Mesodermal cell (in vitro differentiated cells): Measurements from ENCODE around the gene CDC34.

ENCODE experiments used
- H3K27ac ChIP-seq: 2 replicates; pipeline ENCODE4 v1.7.0; 2013; ENCODE audit warnings: mild to moderate bottlenecking, low read depth, low read length, moderate library complexity; ENCODE audit not compliant: severe bottlenecking
- H3K36me3 ChIP-seq: 2 replicates; pipeline ENCODE4 v1.7.1; 2013; ENCODE audit warnings: mild to moderate bottlenecking, low read length, moderate library complexity; ENCODE audit not compliant: control insufficient read depth, insufficient read depth
- H3K4me1 ChIP-seq: one replicate; pipeline ENCODE4 v1.7.1; 2013; ENCODE audit warnings: mild to moderate bottlenecking, low read length; ENCODE audit not compliant: insufficient read depth, control insufficient read depth, poor library complexity, severe bottlenecking
- H3K4me3 ChIP-seq: 2 replicates; pipeline ENCODE4 v1.7.0; 2013; ENCODE audit warnings: low read length, control low read depth, mild to moderate bottlenecking; ENCODE audit not compliant: insufficient read depth, poor library complexity, severe bottlenecking; ENCODE audit errors: extremely low read depth
- H3K9me3 ChIP-seq: 2 replicates; pipeline ENCODE4 v1.7.1; 2013; ENCODE audit warnings: mild to moderate bottlenecking, low read length, moderate library complexity; ENCODE audit not compliant: control insufficient read depth
- WGBS, 2 experiments: methylation state at CpG; one replicate each; pipeline ENCODE4 v1.1.5; 2013; ENCODE audit warnings: missing lambda C conversion rate in 2 of 2; ENCODE audit not compliant: insufficient coverage in 2 of 2; 5-methylcytosine and 5-hydroxymethylcytosine counted together

The CDC34 gene

DNA sequence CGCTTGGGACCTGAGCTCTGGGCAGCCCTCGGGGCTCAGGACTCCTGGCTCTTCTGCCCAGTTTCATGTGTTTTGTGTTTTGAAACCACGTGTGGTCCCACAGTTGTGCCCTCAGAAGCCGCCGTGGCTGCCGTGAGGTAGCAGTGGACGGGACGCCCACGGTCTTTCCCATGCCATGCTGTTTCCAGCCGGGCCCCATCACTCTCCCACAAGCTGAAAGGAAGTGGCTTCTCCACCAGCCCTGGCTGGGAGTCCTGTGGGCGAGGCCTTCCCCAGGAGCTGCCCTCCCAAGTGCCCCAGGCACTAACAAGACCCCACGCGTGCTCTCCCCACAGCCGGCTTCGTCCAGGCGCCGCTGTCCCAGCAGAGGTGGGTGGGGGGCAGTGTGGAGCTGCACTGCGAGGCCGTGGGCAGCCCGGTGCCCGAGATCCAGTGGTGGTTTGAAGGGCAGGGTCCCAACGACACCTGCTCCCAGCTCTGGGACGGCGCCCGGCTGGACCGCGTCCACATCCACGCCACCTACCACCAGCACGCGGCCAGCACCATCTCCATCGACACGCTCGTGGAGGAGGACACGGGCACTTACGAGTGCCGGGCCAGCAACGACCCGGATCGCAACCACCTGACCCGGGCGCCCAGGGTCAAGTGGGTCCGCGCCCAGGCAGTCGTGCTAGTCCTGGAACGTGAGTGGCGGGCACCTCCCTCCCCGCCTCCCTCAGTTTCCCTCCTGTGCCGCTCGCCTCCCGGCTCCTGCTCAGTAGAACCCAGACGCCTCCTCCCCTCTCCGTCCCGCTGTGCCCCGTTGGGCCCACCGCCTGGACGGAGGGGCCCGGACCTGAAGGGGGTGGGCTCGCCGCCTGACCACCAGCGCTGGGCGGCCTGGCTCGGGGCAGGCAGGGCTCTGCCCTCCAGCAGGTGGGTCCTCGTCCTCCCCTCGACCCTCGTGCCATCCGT is 46.2 kb downstream of the CDC34 start:
- Histone ChIP-seq H3K36me3 (peaks cover 65% of the 10 kb centered on the region), H3K27ac (no peak overlapping the region), H3K4me3 (no peak overlapping the region), H3K9me3 (no peaks in the 10 kb centered on the region), H3K4me1 (peaks cover 17% of the 10 kb centered on the region)
- WGBS, 2 experiments, result 96% methylated on average over 62 to 66 of the region's 66 CpGs

- Histone ChIP-seq H3K9me3 (no peaks in the 10 kb centered on the region), H3K27ac (no peak overlapping the region), H3K36me3 (peaks cover 79% of the 10 kb centered on the region), H3K4me1 (peaks cover 17% of the 10 kb centered on the region), H3K4me3 (no peak overlapping the region)
- WGBS, 2 experiments, result 94 to 96% methylated on average over 41 of the region's 46 CpGs
These were observed 47.7 kb downstream of the CDC34 start for GRCh38 chr19:579111-579841.

DNA sequence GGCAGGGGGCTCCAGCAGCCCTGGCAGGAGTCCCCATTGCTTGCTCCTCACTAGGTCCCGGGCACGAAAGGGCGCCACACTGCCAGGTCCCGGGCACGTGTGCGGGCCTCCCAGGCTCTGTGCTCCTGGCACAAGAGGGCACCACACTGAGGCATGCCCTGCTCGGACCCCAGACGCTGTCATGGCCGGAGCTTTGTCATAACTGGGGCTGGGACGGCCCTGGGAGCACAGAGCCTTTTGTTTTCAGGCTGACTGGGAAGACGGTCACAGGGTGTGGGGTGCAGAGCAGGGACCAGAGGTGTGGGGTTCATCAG is 48.2 kb downstream of the CDC34 start:
- peaks cover 79% of the 10 kb centered on the region for H3K36me3 ChIP-seq
- H3K4me3 ChIP-seq, result no peak overlapping the region
- H3K9me3 ChIP-seq, result no peaks in the 10 kb centered on the region
- no peak overlapping the region for H3K27ac ChIP-seq
- 94 to 97% methylated on average over 11 of the region's 11 CpGs for WGBS, 2 experiments
- H3K4me1 ChIP-seq, result peaks cover 12% of the 10 kb centered on the region

GRCh38 chr19:580274-580835 is 48.8 kb downstream of the CDC34 start:
- WGBS, 2 experiments, result 98% methylated on average over 20 of the region's 22 CpGs
- H3K9me3 ChIP-seq, result no peaks in the 10 kb centered on the region
- H3K4me1 ChIP-seq, result peaks cover 7% of the 10 kb centered on the region
- H3K27ac ChIP-seq, result no peak overlapping the region
- no peak overlapping the region for H3K4me3 ChIP-seq
- peaks cover 79% of the 10 kb centered on the region for H3K36me3 ChIP-seq

GRCh38 chr19:581399-582111 is 50.0 kb downstream of the CDC34 start:
- H3K36me3 ChIP-seq, result peaks cover 71% of the 10 kb centered on the region
- no peak overlapping the region for H3K4me3 ChIP-seq
- no peaks in the 10 kb centered on the region for H3K9me3 ChIP-seq
- 96 to 97% methylated on average over 39 to 40 of the region's 40 CpGs for WGBS, 2 experiments
- peaks cover 6% of the 10 kb centered on the region for H3K4me1 ChIP-seq
- H3K27ac ChIP-seq, result no peak overlapping the region

- Histone ChIP-seq H3K9me3 (no peaks in the 10 kb centered on the region), H3K27ac (no peak overlapping the region), H3K4me3 (no peak overlapping the region), H3K4me1 (peaks cover 6% of the 10 kb centered on the region), H3K36me3 (peaks cover 61% of the 10 kb centered on the region)
- 90 to 94% methylated on average over 18 to 30 of the region's 31 CpGs for WGBS, 2 experiments
These were observed 51.1 kb downstream of the CDC34 start for GRCh38 chr19:582497-583197.

DNA sequence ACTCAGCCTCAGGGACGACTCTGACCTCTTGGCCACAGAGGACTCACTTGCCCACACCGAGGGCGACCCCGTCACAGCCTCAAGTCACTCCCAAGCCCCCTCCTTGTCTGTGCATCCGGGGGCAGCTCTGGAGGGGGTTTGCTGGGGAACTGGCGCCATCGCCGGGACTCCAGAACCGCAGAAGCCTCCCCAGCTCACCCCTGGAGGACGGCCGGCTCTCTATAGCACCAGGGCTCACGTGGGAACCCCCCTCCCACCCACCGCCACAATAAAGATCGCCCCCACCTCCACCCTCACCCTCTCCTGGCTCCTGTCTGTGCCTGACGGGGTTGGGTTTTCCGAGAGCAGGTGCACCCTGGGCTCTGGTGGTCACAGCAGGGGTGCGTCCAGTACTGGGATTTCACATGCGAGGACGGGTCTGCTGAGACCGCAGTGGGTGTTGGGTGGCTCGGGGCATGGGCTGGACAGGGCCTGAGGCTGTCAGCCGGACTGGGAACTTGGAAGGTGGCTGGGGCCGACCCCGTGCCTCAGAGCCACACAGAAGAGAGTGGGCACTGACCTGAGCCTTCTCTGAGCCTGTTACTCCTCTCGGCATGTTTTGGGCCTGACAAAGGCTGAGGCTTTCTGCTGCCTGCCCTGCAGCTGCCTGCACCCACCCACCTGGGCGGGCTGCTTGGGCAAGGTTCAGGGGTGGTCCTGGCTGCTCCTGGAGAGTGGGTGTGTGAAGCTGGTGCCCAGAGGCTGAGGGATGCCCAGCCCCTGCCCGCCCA is 51.8 kb downstream of the CDC34 start:
- peaks cover 53% of the 10 kb centered on the region for H3K36me3 ChIP-seq
- no peak overlapping the region for H3K4me3 ChIP-seq
- H3K4me1 ChIP-seq, result peaks cover 6% of the 10 kb centered on the region
- 93 to 94% methylated on average over 17 to 23 of the region's 27 CpGs for WGBS, 2 experiments
- no peaks in the 10 kb centered on the region for H3K9me3 ChIP-seq
- H3K27ac ChIP-seq, result no peak overlapping the region

- WGBS, 2 experiments, result 88 to 100% methylated on average over 4 to 5 of the region's 5 CpGs
- Histone ChIP-seq H3K4me1 (peaks cover 6% of the 10 kb centered on the region), H3K9me3 (no peaks in the 10 kb centered on the region), H3K27ac (no peak overlapping the region), H3K36me3 (peaks cover 49% of the 10 kb centered on the region), H3K4me3 (no peak overlapping the region)
These were observed 52.3 kb downstream of the CDC34 start for GRCh38 chr19:583968-584239.

DNA sequence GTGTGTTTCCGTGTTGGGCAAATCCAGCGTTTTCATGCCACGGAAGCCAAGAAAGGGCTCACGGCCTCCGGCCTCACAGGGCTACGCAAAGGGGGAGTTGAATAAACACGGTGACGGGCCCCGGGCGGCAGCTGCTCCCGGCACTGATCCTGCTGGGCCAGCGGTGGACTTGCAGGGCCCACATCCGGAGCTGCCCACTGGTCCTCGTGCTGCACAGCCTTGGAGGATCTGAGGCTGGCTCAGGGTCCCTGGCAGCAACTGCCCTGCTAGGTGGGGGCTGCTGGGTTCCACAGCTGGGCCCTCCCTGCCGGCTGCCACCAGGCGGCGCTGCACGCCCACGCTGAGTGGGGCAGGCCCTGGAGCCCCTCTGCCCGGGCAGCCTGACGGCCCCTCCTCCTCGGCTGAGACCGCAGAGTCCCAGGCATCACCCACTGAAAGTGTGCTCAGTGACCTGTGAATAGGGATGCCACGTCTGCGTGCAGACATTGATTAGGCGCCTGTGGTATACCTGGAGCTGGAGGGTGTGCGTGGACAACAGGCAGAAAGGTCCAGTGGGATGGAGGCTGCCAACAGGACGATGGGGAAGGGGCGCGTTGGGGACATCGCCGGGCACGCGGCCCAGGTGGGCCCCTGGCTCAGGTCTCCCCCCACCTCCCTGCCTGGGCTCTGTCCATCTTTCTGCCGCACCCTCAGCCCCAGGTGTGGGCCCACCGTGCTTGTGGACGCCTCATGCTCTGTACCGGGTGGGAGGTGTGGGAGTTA is 52.9 kb downstream of the CDC34 start:
- Histone ChIP-seq H3K36me3 (peaks cover 44% of the 10 kb centered on the region), H3K9me3 (no peaks in the 10 kb centered on the region), H3K4me1 (peaks cover 6% of the 10 kb centered on the region), H3K27ac (no peak overlapping the region), H3K4me3 (no peak overlapping the region)
- 51 to 59% methylated on average over 31 to 34 of the region's 38 CpGs for WGBS, 2 experiments
